ENCODE measurements around the gene ZNF423. TPM values are rescaled to one million over a fixed set of nuclear protein-coding genes. Genes with fewer than 3 reads are reported as not detected.

ZNF423 gene
- total RNA-seq: 10.7 TPM
- long read RNA-seq, partial matches to known transcripts: 11 of 25 reads
- long read RNA-seq, other reads (novel, unspliced or antisense): 14 of 25 reads

DNA sequence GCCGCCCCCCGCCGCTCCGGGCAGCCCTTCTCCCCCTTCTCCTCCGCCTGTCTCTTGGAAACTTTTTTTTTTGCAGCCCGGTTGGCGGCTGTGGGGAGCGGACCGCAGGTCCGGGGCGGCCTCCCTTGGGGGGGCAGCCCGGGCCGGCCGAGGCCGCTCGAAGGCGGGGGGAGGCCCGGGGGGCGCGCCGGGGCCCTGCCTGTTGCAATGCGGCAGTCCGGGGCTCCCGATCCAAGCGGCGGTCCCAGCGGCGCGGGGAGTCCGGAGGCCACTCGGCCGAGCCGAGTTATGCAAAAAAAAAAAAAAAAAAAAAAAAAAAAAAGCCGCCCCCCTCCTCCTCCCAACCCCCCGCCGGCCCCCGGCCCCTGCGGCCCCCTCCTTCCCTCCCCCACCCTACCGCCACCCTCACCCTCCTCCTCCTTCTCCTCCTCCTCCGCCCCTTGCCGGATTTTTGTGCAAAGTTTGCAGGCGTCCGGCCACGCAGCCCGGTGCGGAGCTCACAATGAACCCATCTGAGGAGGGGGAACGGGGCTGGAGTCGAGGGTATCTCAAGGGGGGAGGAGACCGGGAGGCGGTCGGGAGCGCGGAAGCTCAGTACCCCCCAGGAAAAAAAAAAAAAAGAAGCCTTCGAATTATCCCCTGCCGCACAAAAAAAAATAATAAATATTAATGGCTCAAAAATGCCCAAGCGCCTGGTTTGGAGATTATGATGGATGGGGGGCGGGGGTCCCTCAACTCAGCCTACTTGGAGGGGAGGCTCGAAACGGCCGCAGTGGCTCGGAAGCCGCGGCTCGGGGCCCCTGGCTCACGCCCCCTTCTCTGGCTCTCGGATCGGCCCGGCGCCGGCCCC lies at the start of gene ZNF423:
Gene ZNF423 (minus strand): TSS at position 291 of the 850 bp plus-strand sequence. CDS start 338 bp downstream, outside the sequence.
- Histone ChIP-seq H3K27ac (peak within 1 kb of the TSS; percentile 88), H3K4me1 (peaks cover 41% of the 10 kb centered on the region), H3K9me3 (no peaks in the 10 kb centered on the region), H3K36me3 (no peaks in the 10 kb centered on the region), H3K4me3 (peak within 1 kb of the TSS; percentile 73), H3K27me3 (ENCODE audit: low read depth) (peaks cover 23% of the 10 kb centered on the region)
- ATAC-seq (peak in 1 of 2 donors; percentile 2), DNase-seq (no peak)
- intact Hi-C loops (cut with DNase I): no loop called here
- TF ChIP-seq, protein P1, sequence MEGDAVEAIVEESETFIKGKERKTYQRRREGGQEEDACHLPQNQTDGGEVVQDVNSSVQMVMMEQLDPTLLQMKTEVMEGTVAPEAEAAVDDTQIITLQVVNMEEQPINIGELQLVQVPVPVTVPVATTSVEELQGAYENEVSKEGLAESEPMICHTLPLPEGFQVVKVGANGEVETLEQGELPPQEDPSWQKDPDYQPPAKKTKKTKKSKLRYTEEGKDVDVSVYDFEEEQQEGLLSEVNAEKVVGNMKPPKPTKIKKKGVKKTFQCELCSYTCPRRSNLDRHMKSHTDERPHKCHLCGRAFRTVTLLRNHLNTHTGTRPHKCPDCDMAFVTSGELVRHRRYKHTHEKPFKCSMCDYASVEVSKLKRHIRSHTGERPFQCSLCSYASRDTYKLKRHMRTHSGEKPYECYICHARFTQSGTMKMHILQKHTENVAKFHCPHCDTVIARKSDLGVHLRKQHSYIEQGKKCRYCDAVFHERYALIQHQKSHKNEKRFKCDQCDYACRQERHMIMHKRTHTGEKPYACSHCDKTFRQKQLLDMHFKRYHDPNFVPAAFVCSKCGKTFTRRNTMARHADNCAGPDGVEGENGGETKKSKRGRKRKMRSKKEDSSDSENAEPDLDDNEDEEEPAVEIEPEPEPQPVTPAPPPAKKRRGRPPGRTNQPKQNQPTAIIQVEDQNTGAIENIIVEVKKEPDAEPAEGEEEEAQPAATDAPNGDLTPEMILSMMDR (IDR thresholded peaks at IDR 0.05): no peak

DNA sequence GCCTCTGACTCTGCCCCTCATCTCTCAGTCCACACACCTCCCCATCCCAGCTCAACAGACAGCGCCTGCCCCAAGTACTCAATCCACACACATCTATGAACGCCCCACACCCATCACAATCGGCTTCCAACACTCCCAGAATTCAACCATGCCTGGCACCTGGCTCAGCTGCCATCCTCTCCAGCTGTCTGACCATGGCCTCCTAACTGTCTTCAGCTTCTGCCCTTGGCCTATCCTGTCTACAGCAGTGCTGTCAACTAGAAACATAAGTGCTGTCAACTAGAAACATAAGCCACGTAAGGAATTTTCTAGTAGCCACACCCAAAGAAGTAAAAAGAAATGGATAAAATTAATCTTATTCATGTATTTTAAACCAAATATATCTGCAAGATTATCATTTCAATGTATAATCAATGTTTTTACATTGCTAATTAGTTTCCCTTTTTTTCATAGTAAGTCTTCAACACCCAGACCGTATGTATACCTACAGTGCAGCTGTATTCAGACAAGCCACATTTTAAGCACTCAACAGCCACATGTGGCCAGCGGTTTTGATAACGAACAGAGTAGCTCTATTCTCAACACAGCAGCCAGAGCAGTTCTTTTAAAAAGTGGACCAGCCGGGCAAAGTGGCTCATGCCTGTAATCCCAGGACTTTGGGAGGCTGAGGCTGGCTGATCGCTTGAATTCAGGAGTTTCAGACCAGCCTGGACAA lies 48.6 kb upstream of the ZNF423 start:
- H3K36me3 ChIP-seq: no peaks in the 10 kb centered on the region
- intact Hi-C loops (cut with DNase I): no loop called here

DNA sequence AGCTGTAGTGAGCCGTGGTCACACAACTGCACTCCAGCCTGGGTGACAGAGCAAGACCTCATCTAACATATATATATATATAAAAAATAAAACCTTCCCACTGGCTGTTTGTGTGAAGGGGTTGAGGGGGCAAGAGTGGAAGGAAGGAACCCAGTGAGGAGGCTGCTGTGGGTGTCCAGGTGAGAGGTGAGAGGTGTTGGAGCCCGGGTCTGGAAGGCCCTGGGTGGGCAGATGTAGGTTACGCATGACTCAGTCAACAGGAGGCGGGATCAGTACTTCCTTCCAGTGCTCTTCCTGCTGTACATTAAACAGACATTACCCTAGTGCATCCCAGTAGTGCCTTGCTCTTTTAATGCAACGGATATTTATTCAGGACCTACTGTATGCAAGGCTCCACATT lies 47.0 kb upstream of the ZNF423 start:
- no peak for ATAC-seq

More for the DNA sequence above, 48.6 kb upstream of the ZNF423 start:
- TF ChIP-seq, protein P1 (IDR thresholded peaks at IDR 0.05): no peak
- Histone ChIP-seq H3K27me3 (ENCODE audit: low read depth) (no peaks in the 10 kb centered on the region), H3K9me3 (no peaks in the 10 kb centered on the region), H3K4me1 (no peaks in the 10 kb centered on the region), H3K4me3 (no peak overlapping the region), H3K27ac (no peak overlapping the region)
- ATAC-seq (no peak), DNase-seq (no peak)

DNA sequence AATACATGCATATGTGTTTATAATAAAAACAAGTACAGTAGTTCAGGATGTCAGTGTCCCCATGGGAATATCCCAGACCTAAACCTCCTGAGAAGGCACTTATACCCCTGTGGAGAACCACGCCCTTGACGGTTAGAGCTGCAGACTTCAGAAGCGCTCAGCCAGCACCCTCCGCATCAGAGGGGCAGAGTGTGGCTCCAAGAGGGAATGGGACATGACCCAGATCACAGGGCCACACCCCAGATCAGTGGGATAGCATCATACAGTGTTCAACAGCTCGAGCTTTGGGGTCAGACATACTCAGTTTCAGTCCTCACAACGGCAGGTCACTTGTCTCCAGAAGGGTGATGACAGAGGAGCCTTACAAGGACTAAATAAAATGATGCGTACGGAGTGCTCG lies 45.8 kb upstream of the ZNF423 start:
- no peaks in the 10 kb centered on the region for H3K27me3 ChIP-seq (ENCODE audit: low read depth)
- H3K4me1 ChIP-seq: no peaks in the 10 kb centered on the region
- no peaks in the 10 kb centered on the region for H3K9me3 ChIP-seq
- ATAC-seq (no peak), DNase-seq (no peak)
- TF ChIP-seq, protein P1 (IDR thresholded peaks at IDR 0.05): no peak
- H3K4me3 ChIP-seq: no peak overlapping the region
- no peaks in the 10 kb centered on the region for H3K36me3 ChIP-seq
- intact Hi-C loops (cut with DNase I): no loop called here
- H3K27ac ChIP-seq: no peak overlapping the region

More for the DNA sequence above, 47.0 kb upstream of the ZNF423 start:
- intact Hi-C loops (cut with DNase I): no loop called here
- DNase-seq: no peak
- TF ChIP-seq, protein P1 (IDR thresholded peaks at IDR 0.05): no peak
- Histone ChIP-seq H3K36me3 (no peaks in the 10 kb centered on the region), H3K27ac (no peak overlapping the region), H3K9me3 (no peaks in the 10 kb centered on the region), H3K27me3 (ENCODE audit: low read depth) (no peaks in the 10 kb centered on the region), H3K4me3 (no peak overlapping the region), H3K4me1 (no peaks in the 10 kb centered on the region)

DNA sequence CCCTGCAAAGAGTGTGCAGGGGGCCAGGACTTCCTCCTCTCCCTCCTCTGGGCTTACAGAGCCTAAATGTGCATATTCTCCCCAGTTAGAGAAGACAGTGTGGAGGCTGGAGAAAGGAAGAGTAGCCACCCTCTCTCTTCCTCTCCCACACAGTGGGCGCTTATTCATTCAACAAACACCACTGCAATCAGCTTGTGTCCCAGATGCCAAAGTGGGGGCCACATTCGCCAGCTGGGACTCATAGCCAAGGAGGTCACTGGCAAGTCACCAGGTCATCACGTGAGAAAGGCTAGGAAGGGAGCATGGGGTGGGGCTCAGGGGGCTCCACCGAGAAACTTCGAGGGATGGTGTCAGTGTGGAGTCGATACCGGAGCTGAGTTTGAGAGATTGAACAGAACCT lies 45.0 kb upstream of the ZNF423 start:
- TF ChIP-seq, protein P1 (IDR thresholded peaks at IDR 0.05): no peak
- DNase-seq (no peak), ATAC-seq (no peak)
- no peak overlapping the region for H3K4me3 ChIP-seq
- no peaks in the 10 kb centered on the region for H3K4me1 ChIP-seq
- intact Hi-C loops (cut with DNase I): no loop called here
- H3K36me3 ChIP-seq: no peaks in the 10 kb centered on the region
- no peaks in the 10 kb centered on the region for H3K9me3 ChIP-seq
- no peaks in the 10 kb centered on the region for H3K27me3 ChIP-seq (ENCODE audit: low read depth)
- H3K27ac ChIP-seq: no peak overlapping the region
